Measurements from ENCODE around the gene ADAM10. TPM values are rescaled to one million over a fixed set of nuclear protein-coding genes. Genes with fewer than 3 reads are reported as not detected.

Gene ADAM10
- total RNA-seq, 2 experiments from 2014 or later = 61.9 to 103 TPM

DNA sequence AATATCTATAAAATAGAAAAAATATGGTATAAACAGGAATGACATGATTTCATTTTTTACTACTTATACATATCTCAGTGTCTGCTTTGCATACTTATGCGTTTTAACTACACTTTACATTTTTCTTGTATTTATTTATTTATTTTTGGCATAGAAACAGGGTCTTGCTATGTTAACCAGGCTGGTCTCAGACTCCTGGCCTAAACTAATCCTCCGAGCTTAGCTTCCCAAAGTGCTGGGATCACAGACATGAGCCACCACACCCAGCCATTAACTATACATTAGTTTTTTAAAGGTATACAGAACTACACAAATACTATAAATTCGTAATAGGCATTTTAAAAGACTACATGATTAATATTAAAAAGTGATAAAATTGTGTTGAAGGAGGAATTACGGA, 9.1 kb downstream of the ADAM10 start:
- Histone ChIP-seq H2AFZ (ENCODE audit: low read length) (no peak overlapping the region), H3K4me2 (ENCODE audit: low read length) (no peak overlapping the region), H3K9me2 (ENCODE audit: insufficient read depth, low read length) (no peaks in the 10 kb centered on the region), H3K27ac (ENCODE audit: low read depth, low read length, poor library complexity, severe bottlenecking) (no peak overlapping the region), H3K36me3 (ENCODE audit: insufficient read depth, low read length) (peaks cover 4% of the 10 kb centered on the region; the same call in 1 of the 2 replicates), H3K9me3 (ENCODE audit: low read length) (no peaks in the 10 kb centered on the region), H4K20me1 (ENCODE audit: insufficient read depth, low read length) (peaks cover 44% of the 10 kb centered on the region), H3K4me3 (ENCODE audit: low read depth, low read length, poor library complexity, severe bottlenecking) (no peak overlapping the region), H3K4me1 (ENCODE audit: insufficient read depth, low read length, poor library complexity, severe bottlenecking) (peaks cover 15% of the 10 kb centered on the region), H3K79me2 (ENCODE audit: insufficient read depth, low read depth, low read length) (peaks cover 98% of the 10 kb centered on the region)
- POLR2A ChIA-PET = no interaction called here
- no TSS peak for BruUV-seq (replicated peaks)
- TF ChIP-seq CTCF (conservative IDR thresholded peaks at IDR 0.05; ENCODE audit: low read length) (no peak), EZH2phosphoT487 (IDR thresholded peaks at IDR 0.05; ENCODE audit: borderline replicate concordance, low read depth, low read length) (no peak)
- intact Hi-C loops (cut with micrococcal nuclease; ENCODE audit: unreplicated experiment) = loop anchor here (10.0 kb wide), 1 partner anchor 194 kb away; the partner anchor contains the start of gene SLTM
- DNase-seq (ENCODE audit: low spot score) = no peak
- CTCF ChIA-PET (ENCODE audit: unreplicated experiment) = interaction anchor here (0.6 kb wide), 1 partner anchor 31 kb away, joined by 3 read pairs; the partner anchor contains the start of gene MINDY2

- no peak for DNase-seq (ENCODE audit: low spot score)
- H3K4me3 ChIP-seq (ENCODE audit: low read depth, low read length, poor library complexity, severe bottlenecking) = no peak overlapping the region
- no peak overlapping the region for H3K27ac ChIP-seq (ENCODE audit: low read depth, low read length, poor library complexity, severe bottlenecking)
- ChIA-PET CTCF (ENCODE audit: unreplicated experiment) (no interaction called here), POLR2A (interaction anchor here (0.9 to 1.6 kb wide), 4 partner anchors 9 to 14 kb away, joined by 4 to 7 read pairs (median 5); partner anchors contain the start of gene ADAM10)
- H3K9me3 ChIP-seq (ENCODE audit: low read length) = no peaks in the 10 kb centered on the region
- intact Hi-C loops (cut with micrococcal nuclease; ENCODE audit: unreplicated experiment) = no loop called here
- H3K4me2 ChIP-seq (ENCODE audit: low read length) = no peak overlapping the region
- H2AFZ ChIP-seq (ENCODE audit: low read length) = no peak overlapping the region
- no peaks in the 10 kb centered on the region for H3K9me2 ChIP-seq (ENCODE audit: insufficient read depth, low read length)
- peaks cover 98% of the 10 kb centered on the region for H3K79me2 ChIP-seq (ENCODE audit: insufficient read depth, low read depth, low read length)
- no TSS peak for BruUV-seq (replicated peaks)
- TF ChIP-seq CTCF (conservative IDR thresholded peaks at IDR 0.05; ENCODE audit: low read length) (no peak), EZH2phosphoT487 (IDR thresholded peaks at IDR 0.05; ENCODE audit: borderline replicate concordance, low read depth, low read length) (no peak)
- H4K20me1 ChIP-seq (ENCODE audit: insufficient read depth, low read length) = peaks cover 44% of the 10 kb centered on the region
- H3K36me3 ChIP-seq (ENCODE audit: insufficient read depth, low read length) = no peaks in the 10 kb centered on the region
- peaks cover 13% of the 10 kb centered on the region for H3K4me1 ChIP-seq (ENCODE audit: insufficient read depth, low read length, poor library complexity, severe bottlenecking)
These were observed 11.3 kb downstream of the ADAM10 start for GRCh38 chr15:58738046-58738707.

DNA sequence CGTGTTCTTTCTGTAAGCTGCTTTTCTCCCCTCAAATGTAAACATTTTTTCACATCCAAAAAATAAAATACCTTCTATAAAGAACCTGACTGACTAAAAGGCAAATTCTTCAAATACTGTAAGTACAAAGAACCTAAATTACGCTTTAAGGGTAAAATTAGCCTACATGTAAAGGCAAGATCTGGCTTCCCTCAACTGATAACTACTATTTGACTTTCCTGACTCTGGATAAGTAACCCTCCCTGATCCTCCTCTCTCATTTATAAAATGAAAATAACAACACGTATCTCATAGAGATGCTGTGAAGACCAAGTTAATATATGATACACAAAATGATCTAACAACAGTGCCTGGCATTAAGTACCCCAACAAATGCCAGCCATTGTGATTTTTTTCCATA, 12.2 kb downstream of the ADAM10 start:
- peaks cover 38% of the 10 kb centered on the region for H4K20me1 ChIP-seq (ENCODE audit: insufficient read depth, low read length)
- no peak for DNase-seq (ENCODE audit: low spot score)
- H3K4me2 ChIP-seq (ENCODE audit: low read length) = no peak overlapping the region
- H3K4me3 ChIP-seq (ENCODE audit: low read depth, low read length, poor library complexity, severe bottlenecking) = no peak overlapping the region
- peaks cover 98% of the 10 kb centered on the region for H3K79me2 ChIP-seq (ENCODE audit: insufficient read depth, low read depth, low read length)
- no peak overlapping the region for H2AFZ ChIP-seq (ENCODE audit: low read length)
- H3K36me3 ChIP-seq (ENCODE audit: insufficient read depth, low read length) = no peaks in the 10 kb centered on the region
- TF ChIP-seq CTCF (conservative IDR thresholded peaks at IDR 0.05; ENCODE audit: low read length) (no peak), EZH2phosphoT487 (IDR thresholded peaks at IDR 0.05; ENCODE audit: borderline replicate concordance, low read depth, low read length) (no peak)
- peaks cover 10% of the 10 kb centered on the region for H3K4me1 ChIP-seq (ENCODE audit: insufficient read depth, low read length, poor library complexity, severe bottlenecking)
- no peak overlapping the region for H3K27ac ChIP-seq (ENCODE audit: low read depth, low read length, poor library complexity, severe bottlenecking)
- no TSS peak for BruUV-seq (replicated peaks)
- no peaks in the 10 kb centered on the region for H3K9me2 ChIP-seq (ENCODE audit: insufficient read depth, low read length)
- intact Hi-C loops (cut with micrococcal nuclease; ENCODE audit: unreplicated experiment) = no loop called here
- ChIA-PET POLR2A (interaction anchor here (0.6 to 1.5 kb wide), 2 partner anchors 13 to 33 kb away, joined by 3 to 7 read pairs; no protein-coding TSS in a partner anchor), CTCF (ENCODE audit: unreplicated experiment) (no interaction called here)
- no peaks in the 10 kb centered on the region for H3K9me3 ChIP-seq (ENCODE audit: low read length)
